ENCODE data around the gene THEMIS2. TPM values are rescaled to one million over a fixed set of nuclear protein-coding genes. Genes with fewer than 3 reads are reported as not detected.

Gene THEMIS2
- polyA plus RNA-seq, 4 donors, result 2.5 to 5.7 (median 3.0) TPM

Other genes with a start within 250 kb of the THEMIS2 start
- gene FGR, start 237.4 kb upstream of the THEMIS2 start, polyA plus RNA-seq (ENCODE audit: insufficient read length in 4 of 4), result 1 to 10 TPM; 1.4 to 2.3 (median 1.8) TPM
- gene IFI6, start 200.4 kb upstream of the THEMIS2 start, polyA plus RNA-seq (ENCODE audit: insufficient read length in 4 of 4), result 10 to 100 TPM; 15.6 to 34.9 (median 24.4) TPM
- 10 to 100 TPM; 10.7 to 18.6 (median 14.1) TPM for gene FAM76A, start 146.6 kb upstream of the THEMIS2 start, polyA plus RNA-seq (ENCODE audit: insufficient read length in 4 of 4)
- 10 to 100 TPM; 41.7 to 54.0 (median 44.4) TPM for gene STX12, start 99.3 kb upstream of the THEMIS2 start, polyA plus RNA-seq (ENCODE audit: insufficient read length in 4 of 4)
- 10 to 100 TPM; 50.9 to 66.3 (median 52.8) TPM for gene PPP1R8, start 41.8 kb upstream of the THEMIS2 start, polyA plus RNA-seq (ENCODE audit: insufficient read length in 4 of 4)
- gene RPA2, start 42.0 kb downstream of the THEMIS2 start, polyA plus RNA-seq (ENCODE audit: insufficient read length in 4 of 4), result 10 to 100 TPM; 57.9 to 75.3 (median 66.8) TPM
- 10 to 100 TPM; 11.5 to 15.0 (median 12.6) TPM for gene SMPDL3B, start 62.5 kb downstream of the THEMIS2 start, polyA plus RNA-seq (ENCODE audit: insufficient read length in 4 of 4)
- 10 to 100 TPM in 2 of 4 donors, 1 to 10 TPM in 2; 7.6 to 12.4 (median 9.9) TPM for gene XKR8, start 87.4 kb downstream of the THEMIS2 start, polyA plus RNA-seq (ENCODE audit: insufficient read length in 4 of 4)
- 10 to 100 TPM; 47.4 to 59.6 (median 55.5) TPM for gene EYA3, start 216.1 kb downstream of the THEMIS2 start, polyA plus RNA-seq (ENCODE audit: insufficient read length in 4 of 4)